Coronary artery (tissue), 2 donors: Measurements from ENCODE around the gene PIP4K2A.

Experiments
- DNase-seq: peaks from one replicate; pipeline ENCODE4 v3.0.0-alpha.2; 2017; ENCODE audit warnings: low spot score
- H3K27ac ChIP-seq, 2 donors: fragments of 200-600 bp; sonication (generic); one replicate each; pipeline ENCODE4 v1.5.1; 2016 to 2019
- H3K4me3 ChIP-seq: fragments of 200-600 bp; sonication (generic); 2 replicates; pipeline ENCODE4 v1.5.1; 2016; ENCODE audit warnings: mild to moderate bottlenecking, moderate library complexity
- TF ChIP-seq, protein P1 (sequence below): fragments of 200-600 bp; sonication (generic); IDR thresholded peaks from one replicate; pipeline ENCODE4 v1.5.1; 2019; ENCODE audit warnings: antibody characterized with exemption

PIP4K2A gene

DNA sequence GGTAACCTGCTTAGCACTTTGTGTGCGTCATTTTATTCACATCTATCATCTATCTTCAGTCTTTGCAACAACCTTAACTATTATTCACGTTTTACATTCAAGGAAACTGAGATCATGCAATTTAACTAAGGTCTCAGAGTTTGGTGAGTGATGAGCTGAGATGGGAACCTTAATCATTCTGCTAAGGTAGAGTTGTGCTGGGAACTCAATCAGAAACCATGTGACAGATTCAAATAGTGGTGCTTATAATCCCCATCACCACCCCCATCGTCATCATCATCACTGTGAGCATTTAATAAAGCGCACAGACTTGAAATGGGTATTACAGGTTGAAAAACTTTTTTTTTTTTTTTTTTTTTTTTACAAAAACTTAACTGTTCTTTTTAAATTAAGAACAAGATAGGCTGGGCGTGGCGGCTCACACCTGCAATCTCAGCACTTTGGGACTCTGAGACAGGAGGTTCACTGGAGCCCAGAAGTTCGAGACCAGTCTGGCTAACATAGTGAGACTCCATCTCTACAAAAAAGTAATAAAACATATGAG, 160.9 kb downstream of the PIP4K2A start:
- TF ChIP-seq, protein P1, sequence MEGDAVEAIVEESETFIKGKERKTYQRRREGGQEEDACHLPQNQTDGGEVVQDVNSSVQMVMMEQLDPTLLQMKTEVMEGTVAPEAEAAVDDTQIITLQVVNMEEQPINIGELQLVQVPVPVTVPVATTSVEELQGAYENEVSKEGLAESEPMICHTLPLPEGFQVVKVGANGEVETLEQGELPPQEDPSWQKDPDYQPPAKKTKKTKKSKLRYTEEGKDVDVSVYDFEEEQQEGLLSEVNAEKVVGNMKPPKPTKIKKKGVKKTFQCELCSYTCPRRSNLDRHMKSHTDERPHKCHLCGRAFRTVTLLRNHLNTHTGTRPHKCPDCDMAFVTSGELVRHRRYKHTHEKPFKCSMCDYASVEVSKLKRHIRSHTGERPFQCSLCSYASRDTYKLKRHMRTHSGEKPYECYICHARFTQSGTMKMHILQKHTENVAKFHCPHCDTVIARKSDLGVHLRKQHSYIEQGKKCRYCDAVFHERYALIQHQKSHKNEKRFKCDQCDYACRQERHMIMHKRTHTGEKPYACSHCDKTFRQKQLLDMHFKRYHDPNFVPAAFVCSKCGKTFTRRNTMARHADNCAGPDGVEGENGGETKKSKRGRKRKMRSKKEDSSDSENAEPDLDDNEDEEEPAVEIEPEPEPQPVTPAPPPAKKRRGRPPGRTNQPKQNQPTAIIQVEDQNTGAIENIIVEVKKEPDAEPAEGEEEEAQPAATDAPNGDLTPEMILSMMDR = no peak
- Histone ChIP-seq H3K4me3 (no peak overlapping the region), H3K27ac (no peak overlapping the region)
- DNase-seq = no peak

DNA sequence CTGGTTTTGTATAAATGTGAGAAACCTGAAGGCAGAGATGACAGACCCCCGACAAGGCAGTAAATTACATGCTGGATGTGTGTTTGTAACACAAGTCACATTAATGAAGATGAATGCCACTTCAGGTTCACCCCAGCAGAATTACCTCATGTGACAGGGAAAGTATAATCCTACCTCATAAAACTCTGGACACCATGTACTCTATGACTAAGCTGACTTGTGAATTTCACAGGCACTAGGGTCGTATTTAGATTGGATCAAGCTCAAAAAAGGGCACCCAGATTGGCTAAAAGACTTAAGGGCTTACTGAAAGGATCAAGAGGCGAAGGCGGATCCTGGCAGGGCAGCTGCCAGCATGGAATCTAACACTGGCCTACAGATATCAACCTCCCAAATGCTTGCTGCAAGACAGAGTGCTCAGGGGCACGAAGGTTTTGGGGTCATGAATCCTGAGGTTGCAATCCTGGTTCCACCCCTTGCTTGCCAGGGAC, 161.4 kb downstream of the PIP4K2A start:
- Histone ChIP-seq H3K4me3 (no peak overlapping the region), H3K27ac (no peak overlapping the region)
- DNase-seq = no peak
- TF ChIP-seq, protein P1 = no peak

DNA sequence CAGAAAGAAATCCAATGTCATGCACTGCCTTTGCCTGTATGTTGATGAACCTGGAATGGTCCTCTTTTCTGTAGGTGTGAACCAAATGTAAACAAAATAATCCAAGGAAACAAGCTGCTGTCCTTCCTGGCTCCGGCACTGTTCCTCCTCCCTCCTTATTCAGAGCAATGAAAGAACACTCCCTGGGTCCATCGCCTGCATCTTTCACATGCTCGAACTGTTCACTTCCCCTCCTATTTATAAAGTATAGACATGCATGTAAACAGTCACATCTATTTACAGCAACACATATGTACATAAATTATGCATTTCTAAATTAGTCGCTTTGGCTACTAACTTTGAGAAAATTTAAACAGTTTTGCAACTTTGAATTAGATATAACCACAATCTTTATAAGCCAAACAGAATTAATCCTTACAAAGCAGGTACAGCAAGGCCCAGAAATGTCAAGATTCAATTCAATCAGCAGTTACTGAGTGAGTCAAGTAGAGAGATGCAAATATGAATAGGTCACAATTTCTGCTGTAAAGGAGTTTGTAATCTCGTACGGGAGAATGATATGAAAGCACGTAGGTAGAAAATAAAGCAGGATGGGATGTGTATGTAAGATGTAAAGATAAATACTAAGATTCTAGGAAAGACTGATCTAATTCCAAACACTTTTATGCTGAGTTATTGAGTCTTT, 162.6 kb downstream of the PIP4K2A start:
- DNase-seq = no peak
- H3K27ac ChIP-seq = no peak overlapping the region
- H3K4me3 ChIP-seq = no peak overlapping the region
- TF ChIP-seq, protein P1 = no peak

DNA sequence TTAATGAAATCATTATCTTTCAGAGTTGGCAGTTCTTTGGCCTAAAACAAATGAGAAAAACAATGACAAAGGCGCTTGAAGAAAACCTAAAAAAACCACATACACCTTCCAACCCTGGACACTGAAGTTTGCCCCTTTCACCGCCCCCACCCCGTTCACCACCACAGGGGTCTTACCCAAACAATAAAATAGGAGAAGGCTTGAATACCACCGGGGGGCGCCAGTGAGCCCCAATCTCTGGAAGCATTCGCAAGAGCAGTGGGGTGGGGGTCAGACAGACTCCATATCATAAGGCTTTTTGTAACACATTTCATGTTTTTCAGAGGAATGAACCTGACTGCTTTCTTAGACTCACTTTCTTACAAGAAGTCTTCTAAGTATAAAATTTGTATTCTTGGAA, 163.6 kb downstream of the PIP4K2A start:
- Histone ChIP-seq H3K27ac (no peak overlapping the region), H3K4me3 (no peak overlapping the region)
- DNase-seq = no peak
- TF ChIP-seq, protein P1 = no peak

DNA sequence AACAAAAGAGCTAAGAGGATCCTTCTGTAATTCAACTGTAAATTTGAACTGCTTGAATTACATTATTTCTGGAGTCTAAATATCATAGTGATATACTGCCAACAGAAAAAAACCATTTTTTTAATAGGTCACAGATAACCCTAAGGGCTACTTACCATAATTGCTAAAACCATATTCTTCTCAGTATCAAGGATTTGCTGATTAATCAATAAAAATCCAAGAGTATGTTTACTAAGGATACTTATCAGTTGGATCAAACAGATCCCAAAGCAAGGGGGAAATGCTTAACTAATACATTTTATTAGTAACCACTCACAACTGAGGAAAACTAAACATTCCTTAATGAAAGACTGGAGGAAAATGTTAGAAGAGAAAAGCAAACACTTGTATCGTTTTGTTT, 166.0 kb downstream of the PIP4K2A start:
- DNase-seq = no peak
- TF ChIP-seq, protein P1 = no peak
- Histone ChIP-seq H3K27ac (no peak overlapping the region), H3K4me3 (no peak overlapping the region)

DNA sequence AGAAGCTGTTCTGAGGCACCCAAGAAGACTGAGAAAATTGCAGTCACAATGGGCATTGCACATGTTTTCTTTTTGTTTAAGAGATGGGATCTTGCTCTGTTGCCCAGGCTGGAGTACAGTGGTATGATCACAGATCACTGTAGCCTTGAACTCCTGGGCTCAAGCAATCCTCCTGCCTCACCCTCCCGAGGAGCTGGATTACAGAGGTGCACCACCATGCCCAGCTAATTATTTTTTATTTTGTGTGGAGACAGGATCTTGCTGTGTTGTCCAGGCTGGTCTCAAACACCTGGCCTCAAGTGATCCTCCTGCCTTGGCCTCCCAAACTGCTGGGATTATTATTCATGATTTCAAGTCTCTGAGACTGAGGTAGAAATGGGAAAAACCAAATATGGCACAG, 168.7 kb downstream of the PIP4K2A start:
- Histone ChIP-seq H3K27ac (no peak overlapping the region), H3K4me3 (no peak overlapping the region)
- TF ChIP-seq, protein P1 = no peak
- DNase-seq = no peak
